GM19395 (cell line): ENCODE measurements around the gene RPS6KA4.

Experiments
- ATAC-seq: cut with Tn5 transposase; IDR thresholded peaks from one replicate; pipeline ENCODE4 v1.9.1; 2021; ENCODE audit warnings: mild to moderate bottlenecking, moderate library complexity; ENCODE audit not compliant: unreplicated experiment

RPS6KA4 gene

DNA sequence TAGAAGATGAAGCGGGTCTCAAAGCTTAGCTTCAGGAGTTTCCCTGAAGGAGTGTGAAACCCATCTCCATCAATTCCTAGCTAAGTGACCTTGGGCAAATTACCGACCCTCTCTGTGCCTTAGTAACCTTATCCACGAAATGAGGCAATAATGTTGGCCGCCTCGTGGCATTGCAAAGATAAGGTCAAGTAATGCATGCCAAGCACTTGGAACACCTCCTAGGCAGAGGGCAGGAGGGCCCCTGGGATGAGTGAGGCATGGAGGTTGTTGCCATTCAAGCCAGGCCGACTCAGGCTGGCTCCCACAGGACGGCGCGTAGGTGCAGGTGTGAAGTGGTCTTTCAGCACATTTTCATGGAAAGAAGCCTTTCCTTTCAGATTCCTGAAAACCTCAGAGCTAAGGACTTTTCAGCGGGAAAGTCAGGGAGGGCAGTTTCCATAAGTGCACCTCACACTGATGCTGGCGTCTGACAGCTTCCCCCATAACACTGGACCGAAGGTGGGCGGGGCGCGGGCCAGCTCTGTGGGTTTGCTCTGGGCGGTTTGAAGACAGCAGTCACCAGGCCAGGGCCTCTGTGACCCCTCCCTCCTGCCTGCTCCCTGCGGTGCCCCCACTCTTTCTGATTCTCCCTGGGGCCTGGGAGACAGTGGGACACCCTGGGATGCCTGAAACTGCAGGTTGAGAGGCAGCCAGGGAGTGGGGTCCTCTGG, 25.2 kb downstream of the RPS6KA4 start:
- ATAC-seq: no peak

DNA sequence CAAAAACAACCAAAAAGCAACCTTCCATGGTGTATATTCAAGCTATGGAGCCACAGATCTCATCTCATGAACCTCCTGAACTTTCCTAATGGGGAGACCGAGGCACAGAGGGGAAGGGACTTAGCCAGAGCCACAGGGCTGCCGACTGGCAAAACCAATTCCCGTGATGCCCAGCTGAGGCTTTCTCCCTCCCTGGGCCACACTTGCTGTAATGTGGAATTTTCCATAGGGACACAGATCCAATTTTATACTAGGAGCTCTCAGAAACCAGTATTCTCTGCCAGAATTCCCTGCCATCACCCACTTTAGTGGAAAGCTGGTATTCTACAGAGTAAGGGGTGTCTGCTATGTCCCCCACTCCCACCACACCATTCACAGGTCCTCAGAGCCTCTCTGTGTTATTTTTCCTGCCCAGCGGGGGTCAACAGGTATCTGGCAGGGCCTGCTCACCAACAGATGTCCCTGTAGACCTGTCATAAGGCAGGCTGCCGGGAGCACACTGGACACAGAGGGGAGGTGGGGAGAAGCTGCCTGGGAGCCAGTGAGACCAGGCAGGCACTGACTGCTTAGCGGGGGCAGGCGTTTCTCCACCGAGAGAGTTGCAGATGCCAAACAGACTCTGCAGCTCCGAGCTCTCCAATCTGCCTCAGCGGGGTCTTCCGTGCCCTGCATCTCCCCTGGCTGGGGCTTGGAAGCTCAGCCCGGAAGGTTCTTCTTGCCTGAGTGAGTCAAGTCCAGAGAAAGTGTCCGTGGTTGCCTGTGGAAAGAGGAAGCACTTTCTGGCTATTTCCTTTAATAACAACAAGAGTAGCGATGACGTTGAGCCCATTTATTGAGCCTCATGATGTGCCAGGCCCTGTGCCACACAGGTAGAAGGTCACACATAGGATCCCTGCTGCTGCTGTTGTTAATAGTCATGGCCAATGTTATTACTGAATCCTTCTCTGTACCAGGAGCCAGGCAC, 26.3 kb downstream of the RPS6KA4 start:
- no peak for ATAC-seq

DNA sequence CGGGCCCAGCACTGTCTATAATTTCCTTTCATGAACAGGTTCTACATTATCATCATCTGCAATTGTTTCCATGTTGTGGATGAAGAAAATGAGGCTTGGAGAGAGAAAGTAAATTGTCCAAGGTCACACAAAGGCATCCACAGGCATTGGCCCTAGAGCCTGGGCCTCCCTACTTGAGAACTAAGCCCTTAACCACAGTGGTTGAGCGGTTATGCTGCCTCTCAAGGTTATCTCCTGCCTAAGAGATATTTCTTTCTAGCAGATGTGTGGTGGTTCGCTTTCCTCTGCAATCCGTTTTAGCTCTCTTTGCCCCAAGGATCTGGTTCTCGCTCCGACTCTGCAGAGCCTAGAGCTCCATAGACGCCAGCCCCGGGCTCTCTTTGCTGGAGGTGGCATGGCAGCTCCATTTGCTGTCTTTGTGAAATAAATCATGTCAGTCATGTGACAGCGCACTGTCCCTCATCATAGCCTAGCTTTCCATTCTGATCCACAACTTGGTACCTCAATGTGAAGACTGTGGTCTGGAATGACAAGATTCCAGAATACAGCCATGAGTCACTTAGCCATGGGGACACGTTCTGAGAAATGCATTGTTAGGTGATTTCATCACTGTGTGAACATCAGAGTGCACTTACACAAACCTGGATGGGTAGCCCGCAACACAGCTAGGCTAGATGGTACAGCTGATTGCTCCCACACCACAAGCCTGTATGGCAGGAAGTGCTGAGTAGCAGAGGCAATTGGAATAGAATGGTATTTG, 27.2 kb downstream of the RPS6KA4 start:
- ATAC-seq: no peak

DNA sequence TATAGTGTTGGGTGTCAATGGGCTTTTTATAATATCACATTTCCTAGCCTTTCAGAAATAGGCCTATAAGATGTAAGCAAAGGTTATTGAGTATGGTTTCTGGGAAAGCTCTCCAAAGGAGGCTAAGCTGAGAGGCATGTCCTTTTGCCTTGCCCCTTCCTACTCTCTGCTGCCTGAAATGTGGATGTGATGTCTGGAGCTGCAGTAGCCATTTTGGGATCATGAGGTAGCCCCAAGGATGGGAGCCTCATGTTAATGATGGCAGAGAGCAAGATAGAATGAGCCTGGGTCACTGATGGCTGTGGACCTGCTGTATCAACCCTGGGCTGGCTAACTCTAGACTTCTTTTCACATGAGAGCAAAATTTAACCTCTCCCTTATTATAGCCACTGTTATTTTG, 29.0 kb downstream of the RPS6KA4 start:
- ATAC-seq: no peak

DNA sequence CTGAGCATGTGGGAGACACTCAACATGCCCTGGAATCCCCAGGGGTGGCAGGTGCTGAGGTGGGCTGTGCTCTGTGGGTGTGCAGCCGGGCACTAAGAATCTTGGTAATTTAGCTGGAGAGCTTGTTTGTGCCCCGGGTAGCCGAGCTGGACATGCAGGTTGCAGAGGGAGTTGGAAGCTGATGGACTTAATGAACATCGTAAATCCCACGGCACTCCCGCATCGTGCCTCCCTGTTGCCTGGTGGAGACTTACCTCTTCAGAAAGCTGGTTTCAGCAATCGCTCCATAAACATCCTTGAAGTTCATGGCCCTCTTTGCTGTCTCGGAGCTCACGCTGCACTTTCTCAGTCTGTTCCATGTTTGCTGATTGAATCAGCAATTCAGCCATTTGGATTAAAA, 29.9 kb downstream of the RPS6KA4 start:
- ATAC-seq: no peak

DNA sequence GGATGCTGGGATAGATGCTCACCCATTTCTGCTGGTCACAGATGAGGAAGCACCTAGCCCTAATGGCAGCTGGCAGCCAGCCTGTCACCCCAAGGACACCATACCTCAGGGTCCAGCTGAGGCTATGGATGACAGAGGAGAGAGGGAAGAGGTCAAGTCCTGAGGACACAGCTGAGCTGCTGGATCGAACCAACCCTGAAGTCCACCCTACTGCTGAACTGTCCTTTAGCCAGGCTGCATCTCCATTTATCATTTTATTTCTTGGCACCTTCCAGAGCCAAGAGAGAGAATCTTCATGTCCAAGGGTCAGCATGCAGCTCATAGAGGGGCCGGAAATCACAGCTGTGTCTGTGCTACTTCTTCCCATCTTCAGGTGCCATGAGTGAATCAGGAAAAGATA, 30.9 kb downstream of the RPS6KA4 start:
- no peak for ATAC-seq

DNA sequence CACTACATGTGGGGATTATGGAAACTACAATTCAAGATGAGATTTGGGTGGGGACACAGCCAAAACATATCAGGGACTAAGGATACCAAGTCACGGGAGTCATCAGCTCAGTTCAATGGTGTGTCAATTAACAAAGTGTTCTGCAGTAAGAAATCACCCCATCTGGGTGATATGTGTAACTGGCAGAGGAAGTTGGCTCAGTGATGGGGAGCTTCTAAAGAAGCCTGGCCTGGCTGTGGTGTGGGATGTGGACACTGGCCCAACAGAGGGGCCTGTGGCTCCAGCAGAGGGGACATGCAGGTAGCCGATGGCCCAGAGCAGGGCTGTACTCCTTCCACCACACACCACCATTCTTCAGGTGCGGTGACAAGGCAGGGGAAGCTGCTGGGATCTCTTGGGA, 31.6 kb downstream of the RPS6KA4 start:
- ATAC-seq: no peak

DNA sequence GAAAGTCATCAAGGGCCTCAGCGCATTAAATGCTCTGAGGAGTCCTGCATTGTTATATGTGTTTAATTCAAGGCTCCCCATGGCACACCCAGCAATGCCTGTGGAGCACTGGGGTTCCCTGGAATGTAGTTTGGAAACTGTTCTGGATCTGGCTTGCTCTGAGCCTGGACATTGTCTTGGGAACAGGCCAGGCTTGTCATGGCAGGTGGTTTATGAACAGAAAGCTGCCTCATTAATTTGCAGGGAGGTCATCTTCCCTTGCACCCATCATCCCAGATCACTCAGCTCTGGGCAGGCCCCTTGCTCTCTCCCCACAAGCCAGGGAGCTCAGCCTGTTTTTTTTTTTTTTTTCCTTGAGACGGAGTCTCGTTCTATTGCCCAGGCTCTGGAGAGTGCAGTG, 32.9 kb downstream of the RPS6KA4 start:
- ATAC-seq: no peak

DNA sequence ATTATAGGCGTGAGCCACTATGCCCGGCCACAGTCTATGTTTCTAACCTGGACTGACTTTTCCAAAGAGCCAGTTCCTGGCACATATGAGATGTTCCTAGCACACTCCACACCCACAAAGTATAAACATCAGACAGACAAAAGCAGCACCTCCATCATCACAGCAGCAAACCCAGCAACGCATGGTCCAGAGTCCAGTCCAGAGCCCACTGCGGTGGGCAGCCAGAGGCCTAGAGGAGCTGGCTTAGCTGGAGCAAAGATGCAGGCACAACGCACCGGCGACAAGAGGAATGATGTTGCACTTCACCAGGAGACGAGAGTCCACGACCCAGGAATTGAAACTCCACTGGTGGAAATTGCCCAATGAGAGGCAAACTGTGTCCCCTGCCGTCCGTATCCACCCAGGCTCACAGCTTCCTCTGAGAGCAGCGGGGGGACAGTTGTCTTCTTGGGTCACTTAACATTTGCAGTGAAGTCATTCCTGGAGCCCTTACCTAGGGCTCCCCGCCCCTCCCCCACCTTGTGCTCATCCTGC, 36.6 kb downstream of the RPS6KA4 start:
- no peak for ATAC-seq

DNA sequence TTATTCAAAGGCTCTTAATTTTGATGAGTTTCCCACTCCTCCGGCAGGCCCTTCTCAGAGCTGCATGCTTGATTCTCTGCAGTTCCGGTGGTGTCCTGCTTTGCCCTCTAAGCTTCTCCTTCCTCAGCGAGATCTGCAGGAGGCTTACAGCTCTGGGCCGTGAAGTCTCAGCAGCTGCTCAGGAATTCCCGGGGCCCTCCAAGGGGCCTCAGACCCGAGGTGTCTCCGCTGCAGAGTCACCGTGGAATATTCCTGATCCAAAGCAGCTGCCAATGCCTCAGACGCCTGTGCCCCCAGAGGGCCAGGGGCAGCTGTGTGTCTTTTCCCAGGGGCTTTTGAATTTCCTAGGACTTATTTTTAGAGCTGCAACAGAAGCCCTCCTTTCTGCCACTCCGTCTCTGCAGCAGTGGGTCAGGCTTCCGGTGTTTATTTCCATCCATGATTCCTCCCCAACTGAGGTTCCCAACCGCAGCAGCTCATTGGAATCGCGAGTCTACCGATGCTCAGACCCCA, 37.2 kb downstream of the RPS6KA4 start:
- no peak for ATAC-seq

DNA sequence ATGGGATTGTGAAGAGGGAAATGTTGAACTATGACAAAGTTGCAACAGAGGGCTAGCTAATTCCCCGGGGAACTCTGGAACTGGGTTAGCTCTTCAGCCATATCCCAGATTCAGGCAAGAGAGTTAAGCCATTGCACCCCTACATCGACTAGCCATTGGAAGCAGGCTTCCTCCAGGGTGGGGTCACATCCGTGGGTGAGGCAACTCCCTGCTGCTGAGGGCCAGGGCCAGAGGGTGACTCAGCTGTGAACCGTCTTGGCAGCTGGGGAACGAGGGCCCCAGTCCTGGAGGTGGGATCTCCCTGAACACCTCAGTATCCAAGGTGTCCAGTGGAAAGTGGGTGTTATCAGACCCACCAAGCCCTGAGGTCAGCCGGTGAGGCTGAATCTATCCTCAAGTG, 41.1 kb downstream of the RPS6KA4 start:
- no peak for ATAC-seq

DNA sequence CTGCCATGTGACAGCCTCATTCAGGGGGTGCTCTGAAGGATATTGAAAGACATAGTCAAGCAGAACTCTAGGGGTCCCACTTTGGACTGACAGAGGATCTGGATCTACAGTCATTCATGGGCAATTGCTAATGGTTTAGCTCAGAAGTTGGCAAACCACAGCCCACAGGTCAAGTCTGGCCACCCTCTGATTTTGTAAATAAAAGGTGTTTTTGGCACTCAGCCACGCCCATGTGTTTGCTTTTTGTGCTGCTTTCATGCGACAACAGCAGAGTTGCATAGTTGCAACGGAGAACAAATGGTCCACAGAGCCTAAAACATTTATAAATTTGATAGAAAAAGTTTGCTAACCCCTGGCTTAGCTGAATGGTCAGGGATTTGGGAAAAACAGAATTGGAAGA, 41.7 kb downstream of the RPS6KA4 start:
- no peak for ATAC-seq

DNA sequence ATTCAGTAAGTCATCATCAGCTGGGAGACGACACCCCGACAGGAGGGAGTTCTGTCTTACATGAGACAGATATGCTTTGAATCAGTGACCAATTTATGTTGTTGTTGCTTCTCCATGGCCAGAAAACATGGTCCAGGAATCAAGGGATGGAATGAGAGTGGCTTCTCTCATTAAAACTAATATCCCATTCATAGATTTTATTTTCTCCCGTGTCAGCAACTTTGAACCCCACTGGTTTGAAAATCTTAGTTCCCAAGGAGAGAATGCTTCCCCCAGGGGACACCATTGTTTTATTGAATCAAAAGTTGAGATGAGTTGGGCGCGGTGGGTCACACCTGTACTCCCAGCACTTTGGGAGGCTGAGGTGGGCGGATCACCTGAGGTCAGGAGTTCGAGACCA, 42.8 kb downstream of the RPS6KA4 start:
- ATAC-seq: no peak

DNA sequence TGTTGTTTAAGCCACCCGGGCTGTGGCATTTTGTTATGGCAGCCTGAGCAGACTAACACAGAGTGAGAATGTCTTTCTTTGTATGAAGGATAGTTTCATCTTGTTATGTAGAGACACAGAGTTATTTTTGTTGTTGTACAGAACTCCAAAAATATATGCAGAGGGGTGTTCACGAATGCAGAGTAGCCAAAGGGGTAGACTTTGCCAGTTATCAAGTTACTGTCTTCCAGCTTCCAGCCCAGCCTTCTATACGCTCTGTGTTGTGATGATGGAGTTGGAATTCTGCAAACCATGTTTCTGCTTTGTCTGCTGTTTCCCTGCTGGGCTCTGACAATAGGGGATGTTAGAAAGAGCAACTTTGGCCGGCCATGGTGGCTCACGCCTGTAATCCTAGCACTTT, 44.1 kb downstream of the RPS6KA4 start:
- no peak for ATAC-seq

DNA sequence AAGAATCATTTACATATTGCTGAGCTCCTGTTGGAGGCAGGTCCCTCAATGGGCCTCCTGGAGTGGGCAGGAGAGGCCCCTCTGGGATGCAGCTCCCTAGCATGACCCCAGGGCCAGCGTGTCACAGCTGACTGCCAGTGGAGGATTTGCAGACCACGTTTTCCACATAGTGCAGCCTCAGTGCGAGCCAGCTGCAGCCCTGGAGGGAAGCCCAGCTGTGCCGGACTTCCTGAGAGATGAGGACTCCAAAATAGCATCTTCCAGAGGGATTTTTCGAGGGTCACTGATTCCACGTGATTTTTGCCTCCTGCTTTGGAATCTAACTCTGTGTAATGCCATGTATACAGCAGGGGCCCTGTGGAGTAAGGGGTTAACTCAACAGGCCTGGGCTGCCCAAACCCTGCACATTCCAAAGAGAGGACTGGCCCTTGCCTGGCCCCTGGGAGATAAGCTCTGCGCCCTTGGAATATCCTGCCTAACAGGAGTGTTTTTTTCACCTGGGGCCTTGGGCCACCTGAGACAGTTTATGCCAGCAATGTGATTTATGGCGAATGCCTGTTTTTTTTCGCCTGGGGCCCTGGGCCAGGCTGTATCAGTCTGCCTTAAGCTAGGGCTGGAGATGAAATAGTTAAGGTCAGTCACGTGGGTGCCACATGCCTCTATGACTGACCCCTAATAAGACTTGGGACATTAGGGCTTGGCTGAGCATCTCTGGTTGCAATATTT, 47.4 kb downstream of the RPS6KA4 start:
- ATAC-seq: no peak

DNA sequence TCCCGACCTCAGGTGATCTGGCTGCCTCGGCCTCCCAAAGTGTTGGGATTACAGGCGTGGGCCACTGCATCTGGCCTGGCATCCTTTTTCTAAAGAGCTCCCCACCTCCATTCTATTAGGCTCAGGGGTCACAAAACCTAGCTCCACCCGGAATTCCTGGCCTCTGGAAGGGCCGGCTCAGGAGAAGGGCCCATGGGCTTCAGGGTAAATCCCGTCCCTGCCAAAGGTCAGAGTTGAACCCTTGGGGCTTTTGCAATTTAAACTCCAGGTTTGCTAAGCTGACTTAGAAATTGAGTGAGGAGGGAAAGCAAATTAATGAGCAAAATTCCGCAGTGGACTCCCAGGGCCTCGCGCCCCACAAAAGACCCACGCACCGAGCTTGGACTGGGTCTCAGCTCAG, 48.3 kb downstream of the RPS6KA4 start:
- no peak for ATAC-seq

DNA sequence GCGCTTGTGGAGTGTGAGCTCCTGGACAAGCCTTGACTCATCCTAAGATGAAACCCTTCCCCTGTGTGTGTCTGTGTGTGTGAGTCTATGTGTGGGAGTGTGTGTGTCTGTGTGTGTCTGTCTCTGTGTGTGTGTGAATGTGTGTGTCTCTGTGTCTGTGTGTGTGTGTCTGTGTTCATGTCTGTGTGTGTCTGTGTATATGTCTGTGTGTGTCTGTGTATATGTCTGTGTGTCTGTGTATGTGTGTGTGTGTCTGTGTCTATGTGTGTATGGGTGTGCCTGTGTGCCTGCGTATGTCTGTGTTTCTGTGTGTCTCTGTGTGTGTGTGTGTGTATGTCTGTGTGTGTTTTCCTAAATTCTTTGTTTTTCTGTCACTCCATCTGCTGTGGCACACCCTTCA, 48.7 kb downstream of the RPS6KA4 start:
- no peak for ATAC-seq

DNA sequence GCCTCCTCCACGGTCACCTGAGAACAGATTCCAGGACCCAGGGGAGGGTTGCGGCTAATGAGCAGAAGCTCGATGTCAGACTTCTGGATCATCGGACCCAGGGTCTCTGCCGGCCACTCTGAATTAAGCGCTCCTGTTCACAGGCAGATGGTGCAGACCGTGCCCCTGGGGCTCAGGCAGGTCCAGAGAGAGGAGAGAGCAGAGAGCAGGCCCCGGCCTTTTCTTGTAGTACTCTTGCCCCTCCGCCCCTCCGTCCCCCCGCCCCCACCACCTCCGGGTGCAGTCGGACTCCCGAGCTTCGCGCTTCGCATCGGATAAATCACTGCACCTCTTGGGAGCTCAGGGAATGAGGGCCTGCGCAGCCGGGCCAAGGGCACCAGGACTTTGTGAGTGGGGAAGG, 50.3 kb downstream of the RPS6KA4 start:
- no peak for ATAC-seq

DNA sequence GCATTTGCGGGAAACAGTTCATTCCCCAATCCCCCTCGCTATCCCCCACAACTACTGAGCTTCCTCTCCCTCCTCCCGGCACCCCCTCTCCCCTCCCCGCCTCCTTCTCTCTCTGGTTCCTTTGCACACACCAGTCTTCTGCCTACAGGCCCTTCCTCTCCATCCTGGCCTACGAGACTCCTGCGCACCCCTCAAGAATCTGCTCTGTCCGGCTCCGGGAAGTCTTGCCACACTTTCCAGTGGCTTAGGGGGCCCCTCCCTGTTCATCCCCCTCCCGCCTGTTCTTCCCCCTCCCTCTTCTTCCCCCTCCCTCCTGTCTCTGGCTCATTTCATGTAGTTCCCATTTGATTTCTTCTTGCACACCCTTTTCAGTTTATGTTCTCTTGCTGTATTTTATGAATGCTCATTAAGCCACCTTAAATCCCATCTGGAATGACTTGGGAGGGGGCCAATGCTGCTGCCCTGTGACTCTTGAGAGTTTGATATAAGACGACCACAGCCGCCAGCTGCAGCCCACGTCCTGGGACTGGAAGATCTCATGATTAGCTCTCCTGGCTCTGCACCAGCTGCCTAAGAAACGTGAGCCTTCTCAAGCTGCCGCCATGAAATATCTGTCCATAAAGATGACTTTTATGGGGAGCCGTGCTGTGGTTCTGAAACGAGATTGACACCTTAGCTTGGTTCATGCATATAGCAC, 50.9 kb downstream of the RPS6KA4 start:
- ATAC-seq: no peak

DNA sequence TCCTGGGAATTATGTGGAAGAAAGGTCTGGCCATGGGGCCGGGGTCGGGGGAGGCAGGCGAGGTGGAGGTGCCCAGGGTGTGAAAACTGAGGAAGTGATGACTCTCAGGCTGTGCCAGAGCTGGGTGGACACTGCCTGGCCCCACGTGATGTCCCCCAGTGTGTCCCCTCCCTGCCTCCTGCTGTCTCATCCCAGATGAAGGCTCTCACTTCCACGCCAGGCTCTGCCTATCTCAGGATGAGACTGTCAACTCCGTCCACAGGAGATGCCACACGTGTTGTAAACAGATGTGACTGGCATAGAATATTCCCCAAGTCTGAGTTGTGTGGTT, 51.4 kb downstream of the RPS6KA4 start:
- ATAC-seq: no peak
